ENCODE results near the gene CFAP46.
"Not testable (repeated sequence)": the region's sequence is repeated elsewhere in the genome, so short reads cannot be mapped to it uniquely, and the experiment has no call there.

Gene CFAP46

DNA sequence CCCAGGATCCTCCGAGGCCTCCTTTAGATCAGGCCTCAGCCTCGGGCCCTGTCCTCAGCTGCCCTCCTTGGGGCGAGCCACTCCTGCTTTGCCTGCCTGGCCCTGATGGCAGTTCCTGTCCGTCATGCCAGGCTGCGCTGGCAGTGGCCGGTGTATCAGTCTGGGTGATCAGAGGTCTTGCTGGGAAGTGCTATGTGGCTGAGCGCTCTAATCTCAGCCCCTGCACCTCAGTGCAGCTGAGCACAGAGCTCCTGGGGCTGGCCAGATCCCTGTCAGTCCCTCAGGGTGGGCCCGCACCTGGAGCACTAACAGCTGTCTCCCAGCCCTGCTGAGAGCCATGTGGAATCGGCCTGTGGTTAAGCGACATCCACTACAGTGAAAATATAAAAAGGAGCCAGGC is 14.8 kb upstream of the CFAP46 start:
- Histone ChIP-seq H3K27me3 (ENCODE audit: control insufficient read depth, insufficient read depth, low read length) (no peaks in the 10 kb centered on the region), H3K4me1 (ENCODE audit: control insufficient read depth, insufficient read depth, low read length) (no peaks in the 10 kb centered on the region), H3K27ac (ENCODE audit: low read depth, low read length) (no peak overlapping the region), H3K9ac (ENCODE audit: low read length) (no peak overlapping the region), H3K4me3 (ENCODE audit: low read length) (no peak overlapping the region), H3K36me3 (ENCODE audit: control insufficient read depth, insufficient read depth, low read length) (no peaks in the 10 kb centered on the region)

DNA sequence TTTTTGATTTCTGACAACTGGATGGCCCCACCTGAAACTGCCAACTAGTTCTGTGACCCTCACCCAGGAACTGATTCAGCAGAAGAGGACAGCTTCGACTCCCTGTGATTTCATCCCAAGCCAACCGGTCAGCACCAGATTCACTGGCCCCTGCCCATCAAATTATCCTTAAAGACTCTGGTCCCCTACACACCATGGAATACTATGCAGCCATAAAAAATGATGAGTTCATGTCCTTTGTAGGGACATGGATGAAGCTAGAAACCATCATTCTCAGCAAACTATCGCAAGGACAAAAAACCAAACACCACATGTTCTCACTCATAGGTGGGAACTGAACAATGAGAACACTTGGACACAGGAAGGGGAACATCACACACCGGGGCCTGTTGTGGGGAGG is 13.9 kb upstream of the CFAP46 start:
- not testable (repeated sequence) for H3K4me3 ChIP-seq (ENCODE audit: low read length); H3K9ac ChIP-seq (ENCODE audit: low read length); H3K27ac ChIP-seq (ENCODE audit: low read depth, low read length); H3K36me3 ChIP-seq (ENCODE audit: control insufficient read depth, insufficient read depth, low read length); H3K4me1 ChIP-seq (ENCODE audit: control insufficient read depth, insufficient read depth, low read length); H3K27me3 ChIP-seq (ENCODE audit: control insufficient read depth, insufficient read depth, low read length)

DNA sequence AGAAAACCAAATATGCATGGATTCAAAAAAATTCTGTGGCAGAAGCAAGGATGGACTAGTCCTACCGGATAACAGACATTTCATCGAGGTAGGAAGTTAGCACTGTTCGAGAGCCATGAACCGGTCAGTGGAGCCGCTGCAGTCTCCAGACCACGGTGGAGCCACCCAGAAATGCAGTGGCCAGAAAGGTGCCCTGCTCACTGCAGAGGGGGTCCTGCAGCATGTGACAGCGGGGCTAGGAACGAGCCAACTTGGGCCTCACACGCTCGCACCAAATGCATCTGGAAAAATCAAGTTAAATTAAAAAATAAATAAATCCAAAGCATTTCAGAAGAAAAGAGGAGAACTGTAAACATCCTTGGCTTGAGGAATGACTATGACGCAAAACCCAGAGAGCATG is 13.1 kb upstream of the CFAP46 start:
- no peak overlapping the region for H3K4me3 ChIP-seq (ENCODE audit: low read length)
- H3K4me1 ChIP-seq (ENCODE audit: control insufficient read depth, insufficient read depth, low read length): no peaks in the 10 kb centered on the region
- H3K9ac ChIP-seq (ENCODE audit: low read length): no peak overlapping the region
- H3K27ac ChIP-seq (ENCODE audit: low read depth, low read length): no peak overlapping the region
- no peaks in the 10 kb centered on the region for H3K36me3 ChIP-seq (ENCODE audit: control insufficient read depth, insufficient read depth, low read length)
- peaks cover 4% of the 10 kb centered on the region for H3K27me3 ChIP-seq (ENCODE audit: control insufficient read depth, insufficient read depth, low read length)

DNA sequence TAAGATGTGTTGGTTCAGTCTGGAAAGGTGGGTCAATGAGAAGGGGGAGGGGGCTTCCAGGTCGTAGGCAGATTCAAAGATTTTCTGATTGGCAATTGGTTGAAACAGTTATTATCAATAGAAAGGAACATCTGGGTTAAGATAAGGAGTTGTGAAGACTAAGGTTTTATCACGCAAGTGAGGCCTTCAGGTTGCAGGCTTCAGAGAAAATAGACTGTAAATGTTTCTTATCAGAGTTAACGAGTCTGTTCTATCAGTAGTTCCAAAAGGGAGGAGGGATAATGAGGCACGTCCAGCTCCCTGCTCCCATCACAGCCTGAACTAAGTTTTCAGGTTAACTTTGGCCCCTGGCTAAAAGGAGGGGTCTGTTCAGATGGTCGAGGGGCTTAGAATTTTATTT is 11.1 kb upstream of the CFAP46 start:
- Histone ChIP-seq H3K9ac (ENCODE audit: low read length) (no peak overlapping the region), H3K27me3 (ENCODE audit: control insufficient read depth, insufficient read depth, low read length) (peaks cover 5% of the 10 kb centered on the region), H3K4me3 (ENCODE audit: low read length) (no peak overlapping the region), H3K36me3 (ENCODE audit: control insufficient read depth, insufficient read depth, low read length) (no peaks in the 10 kb centered on the region), H3K27ac (ENCODE audit: low read depth, low read length) (no peak overlapping the region), H3K4me1 (ENCODE audit: control insufficient read depth, insufficient read depth, low read length) (no peaks in the 10 kb centered on the region)

DNA sequence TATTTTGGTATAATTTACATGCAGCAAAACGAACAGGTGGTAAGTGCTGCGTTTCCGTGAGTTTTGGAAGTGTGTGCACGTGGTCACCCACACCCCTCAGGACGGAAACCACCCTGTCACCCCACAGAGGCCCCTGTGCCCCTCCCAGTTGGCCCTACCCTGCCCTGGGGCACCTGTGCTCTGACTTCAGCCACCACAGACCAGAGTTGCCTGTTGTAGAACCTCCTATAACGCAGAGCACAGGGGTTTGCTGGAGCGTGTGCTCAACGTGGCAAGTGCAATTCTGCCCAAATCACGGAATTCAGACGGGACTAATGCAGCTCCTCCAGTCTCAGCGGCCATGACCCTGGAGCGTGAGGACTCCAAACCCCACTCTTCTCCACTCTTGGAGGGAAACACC is 9.6 kb upstream of the CFAP46 start:
- Histone ChIP-seq H3K27me3 (ENCODE audit: control insufficient read depth, insufficient read depth, low read length) (peaks cover 5% of the 10 kb centered on the region), H3K4me1 (ENCODE audit: control insufficient read depth, insufficient read depth, low read length) (no peaks in the 10 kb centered on the region), H3K36me3 (ENCODE audit: control insufficient read depth, insufficient read depth, low read length) (no peaks in the 10 kb centered on the region), H3K27ac (ENCODE audit: low read depth, low read length) (no peak overlapping the region), H3K4me3 (ENCODE audit: low read length) (no peak overlapping the region), H3K9ac (ENCODE audit: low read length) (no peak overlapping the region)

DNA sequence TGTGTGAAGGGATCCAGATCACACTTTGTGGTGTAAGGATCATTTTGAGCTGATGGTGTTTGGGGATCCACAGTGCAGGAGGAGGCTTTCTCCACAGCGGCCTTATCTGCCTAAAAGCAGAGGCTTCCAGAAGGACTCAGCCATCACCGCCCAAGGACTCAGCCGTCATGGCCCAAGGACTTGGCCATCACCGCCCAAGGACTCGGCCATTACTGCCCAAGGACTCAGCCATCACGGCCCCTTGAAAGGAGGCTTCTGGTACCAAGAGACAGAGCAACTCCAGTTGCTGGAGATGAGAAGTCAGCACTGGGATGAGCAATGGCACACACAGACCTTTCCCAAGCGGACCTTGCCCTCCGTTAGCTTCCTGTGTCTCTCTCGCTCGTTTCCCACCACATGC is 6.0 kb upstream of the CFAP46 start:
- Histone ChIP-seq H3K9ac (ENCODE audit: low read length) (no peak overlapping the region), H3K27ac (ENCODE audit: low read depth, low read length) (no peak overlapping the region), H3K4me3 (ENCODE audit: low read length) (no peak overlapping the region), H3K36me3 (ENCODE audit: control insufficient read depth, insufficient read depth, low read length) (no peaks in the 10 kb centered on the region), H3K4me1 (ENCODE audit: control insufficient read depth, insufficient read depth, low read length) (no peaks in the 10 kb centered on the region), H3K27me3 (ENCODE audit: control insufficient read depth, insufficient read depth, low read length) (peaks cover 11% of the 10 kb centered on the region)

DNA sequence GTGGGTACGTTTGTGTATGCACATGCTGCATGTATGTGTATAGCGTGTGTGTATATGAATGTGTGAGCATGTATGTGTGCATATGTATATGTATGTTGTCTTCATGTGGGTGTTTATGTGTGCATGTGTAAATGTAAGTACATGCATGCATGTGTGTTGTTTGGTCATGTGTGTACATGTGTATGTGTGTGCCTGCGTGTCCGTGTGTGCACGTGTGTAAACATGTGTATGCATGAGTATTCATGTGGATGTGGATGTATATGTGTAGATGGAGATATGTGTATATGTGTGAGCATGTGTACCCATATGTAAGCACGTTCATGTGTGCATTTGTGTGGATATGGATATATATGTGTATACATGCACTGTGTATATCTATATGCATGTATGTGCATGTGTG is 5.5 kb upstream of the CFAP46 start:
- Histone ChIP-seq H3K4me1 (ENCODE audit: control insufficient read depth, insufficient read depth, low read length) (no peaks in the 10 kb centered on the region), H3K9ac (ENCODE audit: low read length) (no peak overlapping the region), H3K36me3 (ENCODE audit: control insufficient read depth, insufficient read depth, low read length) (no peaks in the 10 kb centered on the region), H3K27ac (ENCODE audit: low read depth, low read length) (no peak overlapping the region), H3K4me3 (ENCODE audit: low read length) (no peak overlapping the region), H3K27me3 (ENCODE audit: control insufficient read depth, insufficient read depth, low read length) (peaks cover 14% of the 10 kb centered on the region)

DNA sequence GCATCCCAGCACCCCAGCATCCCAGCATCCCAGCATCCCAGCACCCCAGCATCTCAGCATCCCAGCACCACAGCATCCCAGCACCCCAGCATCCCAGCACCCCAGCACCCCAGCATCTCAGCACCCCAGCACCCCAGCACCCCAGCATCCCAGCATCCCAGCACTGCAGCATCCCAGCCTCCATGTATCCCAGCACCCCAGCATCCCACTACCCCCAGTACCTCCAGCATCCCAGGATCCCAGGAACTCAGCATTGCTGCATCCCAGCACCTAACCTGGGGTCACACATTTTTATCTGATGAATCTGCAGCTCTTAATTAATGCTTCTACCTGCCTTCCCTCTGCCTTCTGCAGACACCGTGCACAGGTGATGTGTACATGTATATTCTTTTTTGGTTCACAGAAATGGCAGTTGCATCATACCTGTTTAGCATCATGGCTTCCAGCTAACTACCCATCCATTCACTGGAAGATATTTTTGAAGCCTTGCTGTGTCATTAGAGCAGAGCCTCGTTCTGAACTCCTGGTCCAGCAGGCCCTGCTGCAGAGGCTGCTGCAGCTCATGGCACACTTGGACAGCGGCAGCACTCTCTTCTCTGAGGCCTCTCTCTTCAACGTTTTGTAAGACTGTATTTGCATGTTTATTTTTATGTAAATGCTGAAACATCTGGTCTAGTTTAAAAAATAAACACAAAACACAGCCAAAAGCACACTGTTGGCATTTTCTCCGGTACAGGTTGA is 4.6 kb upstream of the CFAP46 start:
- Histone ChIP-seq H3K27ac (ENCODE audit: low read depth, low read length) (no peak overlapping the region), H3K27me3 (ENCODE audit: control insufficient read depth, insufficient read depth, low read length) (peaks cover 17% of the 10 kb centered on the region), H3K9ac (ENCODE audit: low read length) (no peak overlapping the region), H3K4me3 (ENCODE audit: low read length) (no peak overlapping the region), H3K4me1 (ENCODE audit: control insufficient read depth, insufficient read depth, low read length) (no peaks in the 10 kb centered on the region), H3K36me3 (ENCODE audit: control insufficient read depth, insufficient read depth, low read length) (no peaks in the 10 kb centered on the region)

DNA sequence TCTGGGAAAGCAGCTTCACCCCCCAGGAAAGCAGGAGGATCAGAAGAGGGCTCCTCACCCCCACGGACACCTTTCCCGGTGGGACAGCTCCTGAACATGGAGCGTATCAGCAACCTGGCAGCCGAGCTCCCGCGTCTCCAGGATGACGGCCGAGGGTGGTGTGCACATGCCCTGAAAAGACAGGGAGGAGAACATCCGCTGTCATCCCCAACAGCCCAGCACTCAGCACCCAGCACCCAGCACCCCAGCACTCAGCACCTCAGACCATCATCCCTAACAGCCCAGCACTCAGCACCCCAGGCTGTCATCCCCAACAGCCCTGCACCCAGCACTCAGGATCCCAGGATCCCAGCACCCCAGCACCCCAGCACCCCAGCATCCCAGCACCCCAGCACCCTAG is 3.9 kb upstream of the CFAP46 start:
- H3K27me3 ChIP-seq (ENCODE audit: control insufficient read depth, insufficient read depth, low read length): peaks cover 23% of the 10 kb centered on the region
- H3K4me1 ChIP-seq (ENCODE audit: control insufficient read depth, insufficient read depth, low read length): no peaks in the 10 kb centered on the region
- no peak overlapping the region for H3K4me3 ChIP-seq (ENCODE audit: low read length)
- no peak overlapping the region for H3K27ac ChIP-seq (ENCODE audit: low read depth, low read length)
- no peak overlapping the region for H3K9ac ChIP-seq (ENCODE audit: low read length)
- no peaks in the 10 kb centered on the region for H3K36me3 ChIP-seq (ENCODE audit: control insufficient read depth, insufficient read depth, low read length)

DNA sequence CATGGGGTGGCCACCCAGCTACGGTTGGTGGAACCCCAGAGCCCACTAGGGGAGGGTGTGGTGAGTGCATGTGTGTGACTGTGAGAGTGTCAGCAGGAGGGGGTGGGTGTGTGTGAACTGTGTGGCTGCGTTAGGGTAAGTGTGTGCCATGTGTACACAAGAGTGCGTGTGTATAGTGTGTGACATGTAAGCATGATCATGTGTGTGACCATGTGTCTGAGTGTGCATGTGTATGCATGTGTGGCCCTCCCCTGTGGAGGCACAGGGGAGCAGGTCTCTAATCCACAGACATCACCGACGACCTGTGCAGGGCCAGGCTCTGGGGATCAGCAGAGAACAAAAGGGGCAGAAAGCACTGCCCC is 3.5 kb upstream of the CFAP46 start:
- Histone ChIP-seq H3K27me3 (ENCODE audit: control insufficient read depth, insufficient read depth, low read length) (peaks cover 23% of the 10 kb centered on the region), H3K36me3 (ENCODE audit: control insufficient read depth, insufficient read depth, low read length) (no peaks in the 10 kb centered on the region), H3K9ac (ENCODE audit: low read length) (no peak overlapping the region), H3K4me1 (ENCODE audit: control insufficient read depth, insufficient read depth, low read length) (no peaks in the 10 kb centered on the region), H3K27ac (ENCODE audit: low read depth, low read length) (no peak overlapping the region), H3K4me3 (ENCODE audit: low read length) (no peak overlapping the region)

DNA sequence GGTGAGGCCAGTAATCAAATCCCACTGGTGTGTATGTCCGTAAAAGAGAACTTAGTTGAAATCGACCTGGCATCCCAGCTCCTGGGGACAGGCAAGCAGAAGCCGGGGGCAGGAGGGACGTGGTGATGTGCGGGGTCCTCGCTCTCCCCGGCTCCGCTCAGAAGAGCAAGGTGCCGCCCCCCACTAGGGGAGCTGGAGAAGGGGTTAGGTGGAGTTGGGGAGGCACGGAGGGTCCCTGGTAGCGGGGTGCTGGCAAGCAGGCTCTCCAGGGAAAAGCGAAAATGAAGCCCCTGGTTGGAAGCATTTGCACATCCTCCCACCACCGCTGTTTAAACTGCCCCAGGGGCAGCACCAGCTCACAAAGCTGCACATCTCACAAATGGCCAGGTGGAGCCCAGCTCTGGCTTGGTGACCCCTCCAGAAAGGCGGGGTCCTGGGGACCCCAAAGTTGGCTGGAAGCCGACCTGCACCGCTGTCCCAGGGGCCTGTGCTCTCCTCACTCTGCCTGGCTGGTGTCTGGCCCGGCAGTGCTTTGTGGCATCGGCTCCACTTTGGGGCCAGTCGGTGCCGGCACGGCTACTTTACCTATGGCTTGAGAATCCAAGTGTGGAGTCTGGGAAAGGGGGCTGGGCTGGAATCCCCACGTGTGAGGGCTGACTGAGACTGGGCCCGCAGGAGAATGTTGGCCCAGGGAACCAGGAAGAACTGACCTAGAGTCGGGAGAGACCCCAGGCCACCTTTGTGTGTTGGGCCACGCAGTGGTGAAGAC is 2.9 kb upstream of the CFAP46 start:
- Histone ChIP-seq H3K9ac (ENCODE audit: low read length) (no peak overlapping the region), H3K27me3 (ENCODE audit: control insufficient read depth, insufficient read depth, low read length) (peaks cover 18% of the 10 kb centered on the region), H3K4me3 (ENCODE audit: low read length) (no peak overlapping the region), H3K27ac (ENCODE audit: low read depth, low read length) (no peak overlapping the region), H3K36me3 (ENCODE audit: control insufficient read depth, insufficient read depth, low read length) (no peaks in the 10 kb centered on the region), H3K4me1 (ENCODE audit: control insufficient read depth, insufficient read depth, low read length) (no peaks in the 10 kb centered on the region)

DNA sequence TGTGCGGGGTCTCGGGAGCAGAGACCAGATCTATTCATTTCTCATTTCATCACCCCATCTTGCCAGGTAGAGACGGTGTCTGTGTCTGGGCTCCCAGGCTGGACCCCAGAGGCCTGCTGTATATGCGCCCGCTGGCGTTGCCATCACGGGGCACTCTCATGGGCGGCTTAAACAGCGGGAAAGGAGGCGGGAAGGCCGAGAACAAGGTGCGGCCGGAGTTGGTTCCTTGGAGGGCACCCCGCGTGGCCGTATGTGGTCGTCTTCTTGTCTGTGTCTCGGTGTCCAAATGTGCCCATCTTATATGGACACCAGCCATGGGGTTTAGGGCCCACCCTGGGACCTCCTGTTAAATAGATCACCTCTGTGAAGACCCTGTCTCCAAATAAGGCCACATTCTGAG is 2.1 kb upstream of the CFAP46 start:
- peaks cover 23% of the 10 kb centered on the region for H3K27me3 ChIP-seq (ENCODE audit: control insufficient read depth, insufficient read depth, low read length)
- H3K9ac ChIP-seq (ENCODE audit: low read length): no peak overlapping the region
- H3K4me1 ChIP-seq (ENCODE audit: control insufficient read depth, insufficient read depth, low read length): no peaks in the 10 kb centered on the region
- no peak overlapping the region for H3K4me3 ChIP-seq (ENCODE audit: low read length)
- no peak overlapping the region for H3K27ac ChIP-seq (ENCODE audit: low read depth, low read length)
- H3K36me3 ChIP-seq (ENCODE audit: control insufficient read depth, insufficient read depth, low read length): no peaks in the 10 kb centered on the region
